K562 (cell line): Measurements from ENCODE around the gene TRPC3. TPM values are rescaled to one million over a fixed set of nuclear protein-coding genes. Genes with fewer than 3 reads are reported as not detected.
"Not testable (repeated sequence)": the region's sequence is repeated elsewhere in the genome, so short reads cannot be mapped to it uniquely, and the experiment has no call there.

ENCODE experiments used
- ATAC-seq: fragments of 200-7000 bp; cut with Tn5 transposase; 3 replicates; pipeline ENCODE4 v1.9.1; 2020; ENCODE audit warnings: moderate library complexity
- BruUV-seq: library from RNA; stranded (reverse); fragments of 400-500 nt; replicated peaks from 2 replicates; lab custom pipeline; 2021; lab: Mats Ljungman, UMichigan
- CTCF ChIA-PET: fragments of 300-600 bp; formaldehyde crosslinking; extraction: SDS; loops from one replicate; lab custom pipeline; 2021; ENCODE audit warnings: low intra/inter-chr PET ratio; lab: Yijun Ruan, JAX
- POLR2A ChIA-PET: fragments of 300-600, 350-650 bp; sonication (Branson Sonifier 250); formaldehyde crosslinking; extraction: SDS; loops from one replicate; lab custom pipeline; 2021; ENCODE audit warnings: antibody characterized with exemption, inconsistent platforms; lab: Yijun Ruan, JAX
- DNase-seq, 4 experiments: peaks; one replicate each; pipeline versions ENCODE4 v3.0.0 to v3.0.0-alpha.2; 2011 to 2018; ENCODE audit warnings: low spot score in 3 of 4, mixed read lengths in 3 of 4; ENCODE audit errors: extremely low read depth in 1 of 4
- FAIRE-seq: peaks from 2 replicates; lab custom pipeline; 2011; peaks lifted over from hg19 to GRCh38; lab: Jason Lieb, UNC
- H2AFZ ChIP-seq: 2 replicates; pipeline ENCODE4 v1.6.0; 2011; ENCODE audit warnings: low read depth, low read length, control low read depth, inconsistent platforms
- H3K27ac ChIP-seq: fragments of 200-600 bp; 3 replicates; pipeline ENCODE4 v1.8.0; 2011; ENCODE audit warnings: low read depth, mild to moderate bottlenecking, control low read depth, inconsistent platforms, low read length, moderate library complexity, mixed read lengths; ENCODE audit errors: extremely low read depth
- H3K27me3 ChIP-seq, 2 experiments: fragments of 300-600 bp in 1 of 2; 2 replicates in 1 of 2; 3 replicates in 1 of 2; pipeline versions ENCODE4 v1.6.0 to v1.8.0; 2011; ENCODE audit warnings: inconsistent platforms in 2 of 2, low read length in 2 of 2, mild to moderate bottlenecking in 1 of 2, mixed read lengths in 1 of 2, moderate library complexity in 1 of 2; ENCODE audit not compliant: control insufficient read depth in 2 of 2, insufficient read depth in 2 of 2
- H3K36me3 ChIP-seq: fragments of 300-600 bp; 3 replicates; pipeline ENCODE4 v1.8.0; 2011; ENCODE audit warnings: mild to moderate bottlenecking, low read length, inconsistent platforms; ENCODE audit not compliant: control insufficient read depth, insufficient read depth
- H3K4me1 ChIP-seq, 2 experiments: fragments of 200-600 bp in 1 of 2; replicated peaks in 1 of 2; 2 replicates in 1 of 2; 3 replicates in 1 of 2; pipeline versions ENCODE4 v1.5.1 to v1.8.0; 2011; ENCODE audit warnings: inconsistent platforms in 2 of 2, low read length in 2 of 2, mild to moderate bottlenecking in 1 of 2, mixed read lengths in 1 of 2, moderate library complexity in 1 of 2; ENCODE audit not compliant: control insufficient read depth in 2 of 2, insufficient read depth in 2 of 2
- H3K4me2 ChIP-seq: 2 replicates; pipeline ENCODE4 v1.6.1; 2011; ENCODE audit warnings: low read length, control low read depth, inconsistent platforms, mixed read lengths; ENCODE audit not compliant: insufficient read depth
- H3K4me3 ChIP-seq: fragments of 200-600 bp; sonication (generic), shearing (Covaris generic); 2 replicates; pipeline ENCODE4 v1.5.1; 2016; ENCODE audit warnings: control low read depth, inconsistent platforms
- H3K79me2 ChIP-seq: fragments of 200-600 bp; 3 replicates; pipeline ENCODE4 v1.8.0; 2011; ENCODE audit warnings: low read length, inconsistent platforms; ENCODE audit not compliant: control insufficient read depth, insufficient read depth
- H3K9ac ChIP-seq, 2 experiments: 2 replicates each; pipeline versions ENCODE4 v1.6.0 to v1.6.1; 2011; ENCODE audit warnings: low read depth in 2 of 2, low read length in 2 of 2, control low read depth in 1 of 2, inconsistent platforms in 1 of 2, mild to moderate bottlenecking in 1 of 2, mixed read lengths in 1 of 2; ENCODE audit not compliant: insufficient read depth in 1 of 2
- H3K9me1 ChIP-seq: one replicate; pipeline ENCODE4 v1.6.0; 2011; ENCODE audit warnings: inconsistent platforms, mild to moderate bottlenecking, low read length, moderate library complexity; ENCODE audit not compliant: control insufficient read depth, insufficient read depth
- H3K9me3 ChIP-seq: replicated peaks from 2 replicates; pipeline ENCODE4 v1.5.1; 2011; ENCODE audit warnings: low read depth, low read length, inconsistent platforms; ENCODE audit not compliant: control insufficient read depth, insufficient read depth
- H4K20me1 ChIP-seq: replicated peaks from 2 replicates; pipeline ENCODE4 v1.6.1; 2011; ENCODE audit warnings: low read length, inconsistent platforms, mixed read lengths; ENCODE audit not compliant: control insufficient read depth, insufficient read depth
- ATF3 ChIP-seq, 2 experiments: fragments of 450-650 bp in 1 of 2; sonication (generic) in 1 of 2; formaldehyde crosslinking in 1 of 2; IDR thresholded peaks in 1 of 2; conservative IDR thresholded peaks in 1 of 2; 2 replicates each; pipeline versions ENCODE4 v1.6.1 to v1.8.1; 2016 to 2023; ENCODE audit warnings: mild to moderate bottlenecking in 2 of 2, moderate library complexity in 2 of 2, inconsistent platforms in 1 of 2, missing genetic modification reagents in 1 of 2
- CBFA2T3 ChIP-seq: fragments of 450-650 bp; IDR thresholded peaks from 2 replicates; pipeline ENCODE4 v1.6.1; 2017
- DPF2 ChIP-seq: fragments of 450-650 bp; IDR thresholded peaks from 2 replicates; pipeline ENCODE4 v1.6.1; 2016
- EGR1 ChIP-seq: fragments of 450-650 bp; conservative IDR thresholded peaks from 2 replicates; pipeline ENCODE4 v1.6.1; 2017; ENCODE audit warnings: mild to moderate bottlenecking
- FOSL1 ChIP-seq: fragments of 200-800 bp; sonication (Bioruptor generic); conservative IDR thresholded peaks from 2 replicates; pipeline ENCODE4 v1.6.1; 2016; ENCODE audit warnings: missing genetic modification characterization, missing compliant biosample characterization
- JUND ChIP-seq, 2 experiments: IDR thresholded peaks; 2 replicates in 1 of 2; 3 replicates in 1 of 2; pipeline ENCODE4 v1.6.1; 2011; ENCODE audit warnings: borderline replicate concordance in 2 of 2, low read depth in 2 of 2, low read length in 2 of 2, improper control_type of control experiment in 1 of 2, missing biosample characterization in 1 of 2, missing genetic modification characterization in 1 of 2, missing genetic modification reagents in 1 of 2
- KDM1A ChIP-seq, 2 experiments: fragments of 450-650 bp; IDR thresholded peaks; 2 replicates each; pipeline ENCODE4 v1.6.1; 2016; ENCODE audit warnings: mild to moderate bottlenecking in 2 of 2
- WGBS: fragments of 100-300 bp; shearing (Covaris generic); methylation state at CpG from one replicate; pipeline ENCODE4 v1.1.6; 2016; ENCODE audit warnings: low coverage, mixed read lengths; ENCODE audit not compliant: insufficient coverage; ENCODE audit errors: missing lambda C conversion rate; 5-methylcytosine and 5-hydroxymethylcytosine counted together
- in situ Hi-C: fragments of 300-500 bp; cut with MboI; formaldehyde crosslinking; loops from 4 replicates; pipeline ENCODE4 v1.15.0; 2018; ENCODE audit warnings: inconsistent platforms, mixed read lengths
- intact Hi-C: fragments of 100-400 bp; cut with micrococcal nuclease; formaldehyde crosslinking; loops from 2 replicates; pipeline ENCODE4 v1.14.2; 2022
- polyA plus RNA-seq, 8 experiments: library from polyadenylated mRNA; depleted of rRNA in 4 of 8; stranded (reverse) in 5 of 8; unstranded in 3 of 8; fragments of >200 nt; fragmentation: Nextera tagmentation in 2 of 8; fragmentation: Illumina TruSeq in 1 of 8; extraction: Ambion mirVana in 2 of 8; extraction: Trizol in 1 of 8; gene quantifications; 2 replicates each; pipeline versions ENCODE4 v1.2.1 to v1.2.3, GENCODE V29; 2011 to 2014; ENCODE audit warnings: inconsistent platforms in 1 of 8, missing spikeins in 1 of 8
- total RNA-seq, 7 experiments: library from RNA; depleted of rRNA in 6 of 7; stranded (reverse); fragments of >200 nt in 6 of 7; fragmentation: Illumina TruSeq in 2 of 7; extraction: Trizol in 2 of 7; gene quantifications; 2 replicates each; pipeline versions ENCODE4 v1.2.1 to v1.2.3, GENCODE V29; 2011 to 2021; ENCODE audit warnings: low replicate concordance in 1 of 7

TRPC3 gene
- total and polyA plus RNA-seq, 9 of the 15 experiments (the other 6 are each of a cell fraction or from before 2014, with no cell fraction given), result 0.01 to 0.27 (median 0.11) TPM

- H3K9ac ChIP-seq; H2AFZ ChIP-seq; H3K4me2 ChIP-seq; H3K9me3 ChIP-seq; BruUV-seq; H3K27ac ChIP-seq; H3K79me2 ChIP-seq; DNase-seq; intact Hi-C loops; H3K36me3 ChIP-seq; CTCF ChIA-PET; H4K20me1 ChIP-seq; in situ Hi-C loops; H3K27me3 ChIP-seq; H3K9me1 ChIP-seq; H3K4me1 ChIP-seq; H3K4me3 ChIP-seq; TF ChIP-seq ATF3 (CRISPR knock-in tag; conservative IDR thresholded peaks at IDR 0.05); JUND (tag; IDR thresholded peaks at IDR 0.05; ENCODE audit: borderline replicate concordance, low read depth, low read length): not testable (repeated sequence)
- POLR2A ChIA-PET, result interaction anchor here (0.6 kb wide), 1 partner anchor 853 kb away, joined by 3 read pairs; no protein-coding TSS in a partner anchor
- WGBS, result 0% methylated on average over 4 of the region's 5 CpGs
- FAIRE-seq (peak; percentile 63), ATAC-seq (peak; percentile 39; the same call in 2 of the 3 replicates)
- TF ChIP-seq DPF2 (0 out of 2 replicates have a peak, but pooled peaks have one; percentile 17), ATF3 (IDR thresholded peaks at IDR 0.05) (peak; percentile 54), EGR1 (peak; percentile 56), KDM1A (IDR thresholded peaks at IDR 0.05) (0 out of 4 replicates have a peak, but pooled peaks of 1 of the 2 experiments have one; percentile 13), FOSL1 (tag) (0 out of 2 replicates have a peak, but pooled peaks have one; percentile 18), CBFA2T3 (0 out of 2 replicates have a peak, but pooled peaks have one; percentile 15), JUND (IDR thresholded peaks at IDR 0.05; ENCODE audit: borderline replicate concordance, low read depth, low read length) (0 out of 2 replicates have a peak, but pooled peaks have one; percentile 11)
Measured at GRCh38 chr4:121926490-121926889, 25.4 kb downstream of the TRPC3 start.
